H1 (cell line): ENCODE results near the gene PTH2R. TPM values are rescaled to one million over a fixed set of nuclear protein-coding genes. Genes with fewer than 3 reads are reported as not detected.

ENCODE experiments used
- CTCF ChIA-PET: fragments of 300-600 bp; sonication (Branson Sonifier 250); formaldehyde crosslinking; loops from one replicate; lab custom pipeline; 2021; ENCODE audit not compliant: partially characterized antibody; lab: Charles Lee
- POLR2A ChIA-PET: fragments of 300-600 bp; sonication (Branson Sonifier 250); formaldehyde crosslinking; loops from one replicate; lab custom pipeline; 2021; ENCODE audit warnings: inconsistent platforms; ENCODE audit not compliant: partially characterized antibody; lab: Charles Lee
- DNase-seq, 2 experiments: peaks; one replicate each; pipeline versions ENCODE4 v3.0.0 to v3.0.0-alpha.2; 2010 to 2022; ENCODE audit warnings: low spot score in 2 of 2, low read depth in 1 of 2, mixed read lengths in 1 of 2
- FAIRE-seq: peaks from 2 replicates; lab custom pipeline; 2011; peaks lifted over from hg19 to GRCh38; lab: Jason Lieb, UNC
- H2AFZ ChIP-seq: 2 replicates; pipeline ENCODE4 v1.8.1; 2012; ENCODE audit warnings: low read length, inconsistent platforms
- H2AK5ac ChIP-seq: 2 replicates; pipeline ENCODE4 v1.6.1; 2013; ENCODE audit warnings: low read depth, low read length
- H2BK120ac ChIP-seq: replicated peaks from 2 replicates; pipeline ENCODE3; 2013; ENCODE audit warnings: low read depth, low read length, inconsistent platforms
- H2BK12ac ChIP-seq: 2 replicates; pipeline ENCODE4 v1.6.1; 2013; ENCODE audit warnings: low read depth, low read length
- H2BK15ac ChIP-seq: 2 replicates; pipeline ENCODE4 v1.6.1; 2013; ENCODE audit warnings: low read length
- H2BK20ac ChIP-seq: 2 replicates; pipeline ENCODE4 v1.6.1; 2013; ENCODE audit warnings: low read length
- H2BK5ac ChIP-seq: 2 replicates; pipeline ENCODE4 v1.6.1; 2013; ENCODE audit warnings: low read depth, low read length
- H3K14ac ChIP-seq: 2 replicates; pipeline ENCODE4 v1.6.1; 2013; ENCODE audit warnings: inconsistent platforms; ENCODE audit not compliant: insufficient read length
- H3K18ac ChIP-seq: 2 replicates; pipeline ENCODE4 v1.6.1; 2013; ENCODE audit warnings: low read length; ENCODE audit errors: extremely low read depth
- H3K23ac ChIP-seq: 2 replicates; pipeline ENCODE4 v1.6.1; 2013; ENCODE audit warnings: inconsistent platforms; ENCODE audit not compliant: insufficient read length
- H3K23me2 ChIP-seq: 2 replicates; pipeline ENCODE4 v1.6.1; 2013; ENCODE audit warnings: low read depth, low read length
- H3K27ac ChIP-seq: 2 replicates; pipeline ENCODE4 v1.6.1; 2011; ENCODE audit warnings: low read depth, low read length, inconsistent platforms
- H3K27me3 ChIP-seq, 4 experiments: replicated peaks in 1 of 4; 1 replicate in 1 of 4; 2 replicates in 3 of 4; pipeline versions ENCODE4 v1.6.1 to v1.8.1; 2011 to 2013; ENCODE audit warnings: low read length in 3 of 4, mild to moderate bottlenecking in 3 of 4, inconsistent platforms in 2 of 4, mixed read lengths in 2 of 4, moderate library complexity in 1 of 4; ENCODE audit not compliant: control insufficient read depth in 3 of 4, insufficient read depth in 3 of 4; ENCODE audit errors: extremely low read depth in 1 of 4
- H3K36me3 ChIP-seq, 4 experiments: 2 replicates each; pipeline versions ENCODE4 v1.6.1 to v1.8.1; 2011 to 2013; ENCODE audit warnings: mild to moderate bottlenecking in 4 of 4, low read length in 3 of 4, moderate library complexity in 2 of 4, control low read depth in 1 of 4, inconsistent platforms in 1 of 4; ENCODE audit not compliant: insufficient read depth in 4 of 4, control insufficient read depth in 2 of 4
- H3K4ac ChIP-seq: replicated peaks from 2 replicates; pipeline ENCODE3; 2013; ENCODE audit warnings: low read length, low read depth, mixed read lengths, inconsistent platforms; ENCODE audit not compliant: insufficient read length
- H3K4me1 ChIP-seq, 4 experiments: replicated peaks in 1 of 4; 1 replicate in 1 of 4; 2 replicates in 3 of 4; pipeline versions ENCODE4 v1.6.1 to v1.8.1; 2011 to 2013; ENCODE audit warnings: low read length in 3 of 4, inconsistent platforms in 2 of 4, mixed read lengths in 1 of 4; ENCODE audit not compliant: insufficient read depth in 4 of 4, control insufficient read depth in 3 of 4
- H3K4me2 ChIP-seq, 2 experiments: 2 replicates each; pipeline versions ENCODE4 v1.6.1 to v1.8.1; 2011 to 2013; ENCODE audit warnings: low read depth in 2 of 2, low read length in 2 of 2, control low read depth in 1 of 2, inconsistent platforms in 1 of 2, mild to moderate bottlenecking in 1 of 2; ENCODE audit not compliant: insufficient read depth in 1 of 2
- H3K4me3 ChIP-seq, 4 experiments: fragments of 200-600, 300-600 bp in 1 of 4; sonication (generic), shearing (Covaris generic), sonication (Bioruptor Twin) in 1 of 4; 2 replicates each; pipeline versions ENCODE4 v1.5.1 to v1.8.1; 2011 to 2016; ENCODE audit warnings: low read length in 4 of 4, low read depth in 3 of 4, control low read depth in 2 of 4, inconsistent platforms in 2 of 4, mild to moderate bottlenecking in 2 of 4, mixed read lengths in 1 of 4, moderate library complexity in 1 of 4; ENCODE audit not compliant: insufficient read depth in 2 of 4; ENCODE audit errors: extremely low read depth in 1 of 4
- H3K56ac ChIP-seq: replicated peaks from 2 replicates; pipeline ENCODE3; 2013; ENCODE audit warnings: low read depth, mild to moderate bottlenecking, mixed read lengths, low read length, inconsistent platforms; ENCODE audit not compliant: insufficient read length
- H3K79me1 ChIP-seq: 2 replicates; pipeline ENCODE4 v1.6.1; 2013; ENCODE audit warnings: low read depth, low read length, control low read depth
- H3K79me2 ChIP-seq, 2 experiments: 2 replicates each; pipeline versions ENCODE4 v1.6.1 to v1.8.1; 2012 to 2013; ENCODE audit warnings: low read length in 2 of 2, mild to moderate bottlenecking in 2 of 2, inconsistent platforms in 1 of 2; ENCODE audit not compliant: insufficient read depth in 2 of 2, control insufficient read depth in 1 of 2
- H3K9ac ChIP-seq, 4 experiments: replicated peaks in 1 of 4; 1 replicate in 1 of 4; 2 replicates in 3 of 4; pipeline versions ENCODE4 v1.6.1 to v1.8.1; 2011 to 2013; ENCODE audit warnings: low read depth in 3 of 4, low read length in 3 of 4, control low read depth in 2 of 4, mild to moderate bottlenecking in 2 of 4, moderate library complexity in 2 of 4, inconsistent platforms in 1 of 4; ENCODE audit errors: extremely low read depth in 1 of 4
- H3K9me3 ChIP-seq, 2 experiments: 2 replicates each; pipeline versions ENCODE4 v1.6.1 to v1.8.1; 2012 to 2013; ENCODE audit warnings: mild to moderate bottlenecking in 2 of 2, moderate library complexity in 2 of 2, control low read depth in 1 of 2, inconsistent platforms in 1 of 2, low read depth in 1 of 2, low read length in 1 of 2, mixed read lengths in 1 of 2; ENCODE audit not compliant: insufficient read depth in 2 of 2
- H4K20me1 ChIP-seq, 2 experiments: replicated peaks in 1 of 2; 2 replicates each; pipeline versions ENCODE3 to v1.8.1; 2011 to 2013; ENCODE audit warnings: inconsistent platforms in 2 of 2, low read length in 2 of 2, mild to moderate bottlenecking in 1 of 2; ENCODE audit not compliant: insufficient read depth in 2 of 2, control insufficient read depth in 1 of 2
- H4K5ac ChIP-seq: 2 replicates; pipeline ENCODE4 v1.6.1; 2013; ENCODE audit warnings: low read length, low read depth, mixed read lengths, inconsistent platforms; ENCODE audit not compliant: insufficient read length
- H4K8ac ChIP-seq: 2 replicates; pipeline ENCODE4 v1.8.0; 2013; ENCODE audit warnings: mild to moderate bottlenecking, moderate library complexity, low read length, inconsistent platforms; ENCODE audit not compliant: insufficient read depth; ENCODE audit errors: extremely low read depth
- H4K91ac ChIP-seq: replicated peaks from 2 replicates; pipeline ENCODE3; 2013; ENCODE audit warnings: low read length, mixed read lengths, inconsistent platforms; ENCODE audit not compliant: insufficient read length
- BCL11A ChIP-seq, 2 experiments: IDR thresholded peaks; one replicate each; pipeline ENCODE4 v1.6.1; 2011; ENCODE audit warnings: low read depth in 2 of 2, low read length in 2 of 2, mild to moderate bottlenecking in 2 of 2
- GTF2F1 ChIP-seq: IDR thresholded peaks from 2 replicates; pipeline ENCODE4 v1.6.1; 2012; ENCODE audit warnings: low read depth, low read length, improper control_type of control experiment, borderline replicate concordance
- PHF8 ChIP-seq: fragments of 200-600 bp; sonication (generic); conservative IDR thresholded peaks from 2 replicates; pipeline ENCODE4 v1.7.1; 2012; ENCODE audit warnings: low read depth, mild to moderate bottlenecking, inconsistent platforms, low read length, moderate library complexity
- SIN3A ChIP-seq, 2 experiments: IDR thresholded peaks in 1 of 2; conservative IDR thresholded peaks in 1 of 2; 2 replicates each; pipeline ENCODE4 v1.6.1; 2011 to 2012; ENCODE audit warnings: low read length in 2 of 2, improper control_type of control experiment in 1 of 2, low read depth in 1 of 2, mild to moderate bottlenecking in 1 of 2
- SIX5 ChIP-seq: IDR thresholded peaks from 2 replicates; pipeline ENCODE4 v1.6.1; 2011; ENCODE audit warnings: mild to moderate bottlenecking, low read depth, low read length
- TEAD4 ChIP-seq: IDR thresholded peaks from 2 replicates; pipeline ENCODE4 v1.6.1; 2012; ENCODE audit warnings: low read depth, low read length, inconsistent platforms, mixed read lengths
- WGBS, 2 experiments: shearing (Covaris generic) in 1 of 2; methylation state at CpG; one replicate each; pipeline versions ENCODE4 v1.1.6 to v1.1.7; 2013 to 2015; ENCODE audit warnings: low lambda C conversion rate in 2 of 2, mixed read lengths in 2 of 2, inconsistent platforms in 1 of 2, low coverage in 1 of 2, missing lambda C conversion rate in 1 of 2; ENCODE audit not compliant: insufficient replicate concordance in 2 of 2, insufficient coverage in 1 of 2, insufficient read length in 1 of 2; ENCODE audit errors: extremely low coverage in 1 of 2, missing lambda C conversion rate in 1 of 2; 5-methylcytosine and 5-hydroxymethylcytosine counted together
- polyA plus RNA-seq, 7 experiments: library from polyadenylated mRNA; depleted of rRNA in 3 of 7; stranded (reverse) in 5 of 7; unstranded in 2 of 7; fragments of >200 nt in 5 of 7; fragments of 200-250 nt in 2 of 7; gene quantifications; 1 replicate in 5 of 7; 2 replicates in 1 of 7; 4 replicates in 1 of 7; pipeline versions ENCODE4 v1.2.1 to v1.2.3, GENCODE V29; 2011 to 2013; ENCODE audit warnings: missing spikeins in 2 of 7, mixed read lengths in 2 of 7
- total RNA-seq: library from RNA; stranded (reverse); fragmentation: NEBNext Ultra II Directional; extraction: Animal tissue kit (Norgen Biotek cat#: 25700); gene quantifications from 2 replicates; pipeline ENCODE4 v1.2.1, GENCODE V29; 2021
- TF ChIP-seq, protein P1 (sequence below), 3 experiments: IDR thresholded peaks; 1 replicate in 2 of 3; 2 replicates in 1 of 3; pipeline versions ENCODE4 v1.5.1 to v1.6.1; 2011; ENCODE audit warnings: low read length in 3 of 3, mild to moderate bottlenecking in 3 of 3, inconsistent platforms in 2 of 3, low read depth in 1 of 3, moderate library complexity in 1 of 3; ENCODE audit not compliant: insufficient read depth in 1 of 3; ENCODE audit errors: control extremely low read depth in 1 of 3

The PTH2R gene
- total and polyA plus RNA-seq, 2 of the 8 experiments (the other 6 are each of a cell fraction or from before 2014, with no cell fraction given): 0.19 to 0.38 TPM

DNA sequence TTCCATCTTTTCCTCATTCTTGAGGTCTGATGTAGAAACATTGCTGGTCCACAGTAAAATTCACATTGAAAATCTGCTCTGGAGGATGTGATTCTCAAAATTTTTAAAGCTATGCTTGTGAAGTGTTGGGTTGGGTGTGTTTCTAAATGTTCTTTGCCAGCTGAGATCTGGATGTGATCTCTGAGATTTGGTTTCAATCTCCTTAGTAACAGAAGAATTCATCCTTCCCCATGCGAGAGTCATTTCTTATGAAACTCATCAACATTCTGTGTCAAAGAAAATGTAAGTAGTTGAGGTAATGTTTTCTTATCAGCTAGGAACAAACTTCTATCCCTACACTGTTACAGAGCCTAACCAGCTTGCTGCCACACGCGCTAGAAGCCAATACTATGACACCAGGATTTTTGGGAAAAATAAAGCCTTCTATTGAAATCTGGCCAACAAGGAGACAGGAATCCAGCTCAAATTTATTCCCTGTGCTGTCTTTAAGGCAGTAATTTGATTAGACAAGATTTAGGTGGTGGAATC is 134.9 kb downstream of the PTH2R start:
- Histone ChIP-seq H2AK5ac (no peak overlapping the region), H2BK20ac (no peak overlapping the region), H3K79me2 (no peaks in the 10 kb centered on the region), H3K4me3 (no peak overlapping the region), H2BK15ac (no peak overlapping the region), H3K18ac (no peak overlapping the region), H3K4ac (no peak overlapping the region), H3K14ac (no peak overlapping the region), H3K9me3 (peaks cover under 1 to 3% of the 10 kb centered on the region in 2 experiments; a peak in 2 of 4 replicates), H3K23me2 (no peaks in the 10 kb centered on the region)
- WGBS, 2 experiments: 90% methylated on average over 3 of the region's 3 CpGs; no CpG with 5 or more reads in 1 of the 2 experiments
- POLR2A ChIA-PET: no interaction called here
- TF ChIP-seq SIX5 (no peak), GTF2F1 (no peak), BCL11A (IDR thresholded peaks at IDR 0.05; ENCODE audit: low read depth in 2 of 2, low read length in 2 of 2) (no peak), PHF8 (no peak), SIN3A (conservative IDR thresholded peaks at IDR 0.05 in 1 of 2, IDR thresholded peaks at IDR 0.05 in 1 of 2; ENCODE audit: low read depth in 1 of 2, low read length in 2 of 2) (no peak), TEAD4 (no peak)
- TF ChIP-seq, protein P1, sequence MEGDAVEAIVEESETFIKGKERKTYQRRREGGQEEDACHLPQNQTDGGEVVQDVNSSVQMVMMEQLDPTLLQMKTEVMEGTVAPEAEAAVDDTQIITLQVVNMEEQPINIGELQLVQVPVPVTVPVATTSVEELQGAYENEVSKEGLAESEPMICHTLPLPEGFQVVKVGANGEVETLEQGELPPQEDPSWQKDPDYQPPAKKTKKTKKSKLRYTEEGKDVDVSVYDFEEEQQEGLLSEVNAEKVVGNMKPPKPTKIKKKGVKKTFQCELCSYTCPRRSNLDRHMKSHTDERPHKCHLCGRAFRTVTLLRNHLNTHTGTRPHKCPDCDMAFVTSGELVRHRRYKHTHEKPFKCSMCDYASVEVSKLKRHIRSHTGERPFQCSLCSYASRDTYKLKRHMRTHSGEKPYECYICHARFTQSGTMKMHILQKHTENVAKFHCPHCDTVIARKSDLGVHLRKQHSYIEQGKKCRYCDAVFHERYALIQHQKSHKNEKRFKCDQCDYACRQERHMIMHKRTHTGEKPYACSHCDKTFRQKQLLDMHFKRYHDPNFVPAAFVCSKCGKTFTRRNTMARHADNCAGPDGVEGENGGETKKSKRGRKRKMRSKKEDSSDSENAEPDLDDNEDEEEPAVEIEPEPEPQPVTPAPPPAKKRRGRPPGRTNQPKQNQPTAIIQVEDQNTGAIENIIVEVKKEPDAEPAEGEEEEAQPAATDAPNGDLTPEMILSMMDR (IDR thresholded peaks at IDR 0.05; ENCODE audit: control extremely low read depth in 1 of 3, insufficient read depth in 1 of 3, low read depth in 1 of 3, low read length in 3 of 3): no peak
- TF ChIP-seq, all 59 proteins: peak for 0
- Histone ChIP-seq H2BK12ac (no peak overlapping the region), H3K27me3 (no peaks in the 10 kb centered on the region), H3K23ac (no peak overlapping the region), H3K79me1 (no peaks in the 10 kb centered on the region), H4K5ac (no peak overlapping the region), H2BK120ac (no peak overlapping the region), H4K20me1 (no peaks in the 10 kb centered on the region), H4K8ac (no peak overlapping the region), H2AFZ (no peak overlapping the region), H3K27ac (no peak overlapping the region), H3K4me2 (no peak overlapping the region), H4K91ac (no peak overlapping the region), H3K4me1 (peaks cover 0 to 2% (median 0%) of the 10 kb centered on the region in 4 experiments; a peak in 1 of 7 replicates), H2BK5ac (no peak overlapping the region), H3K9ac (no peak overlapping the region), H3K56ac (no peak overlapping the region), H3K36me3 (no peaks in the 10 kb centered on the region)
- CTCF ChIA-PET: interaction anchor here (0.6 kb wide), 1 partner anchor 48 kb away, joined by 3 read pairs; no protein-coding TSS in a partner anchor
- FAIRE-seq (no peak), DNase-seq (no peak)
